NCI-H2171 (cell line): ENCODE results near the gene PTGIS.
A peak's percentile ranks its signal among the peaks of the same experiment; 100 is the strongest.

Experiments
- DNase-seq: peaks from one replicate; lab custom pipeline; 2025; lab: John Stamatoyannopoulos, UW

The PTGIS gene

DNA sequence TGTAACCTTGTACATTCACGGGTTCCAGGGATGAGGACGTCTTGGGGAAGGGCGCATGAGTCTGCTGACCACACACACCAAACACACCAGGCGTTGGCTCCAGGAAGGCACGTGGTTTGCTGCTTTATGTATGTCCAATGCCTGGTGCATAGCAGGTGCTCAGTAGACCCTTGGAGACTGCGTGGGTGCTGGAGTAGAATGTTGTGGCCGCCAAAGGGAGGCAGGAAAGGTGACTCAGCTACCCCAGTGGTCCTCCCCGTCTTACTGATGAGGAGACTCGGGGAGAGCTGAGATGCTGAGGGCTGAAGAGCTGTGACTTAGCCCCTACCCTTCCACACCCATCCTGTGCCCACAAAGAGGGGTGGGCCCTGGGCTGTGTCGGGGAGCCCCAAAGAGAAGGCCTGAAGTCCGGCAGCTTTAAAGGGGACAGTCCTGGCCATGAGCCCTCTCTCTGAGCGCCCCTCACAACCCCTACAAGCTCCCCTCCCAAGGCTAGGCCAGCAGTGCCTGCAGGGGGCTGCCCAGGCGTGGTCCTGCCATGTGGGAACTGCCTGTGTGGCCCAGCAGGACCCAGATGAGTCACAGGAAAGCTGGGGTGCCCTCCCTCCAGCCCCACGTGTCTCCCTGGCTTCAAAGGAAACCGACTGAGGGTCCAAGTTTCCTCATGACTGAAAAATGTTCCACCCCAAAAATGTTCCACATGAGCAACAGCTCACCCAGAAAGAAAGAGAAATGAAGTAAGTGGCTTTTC lies 28.0 kb upstream of the PTGIS start:
- no peak for DNase-seq

DNA sequence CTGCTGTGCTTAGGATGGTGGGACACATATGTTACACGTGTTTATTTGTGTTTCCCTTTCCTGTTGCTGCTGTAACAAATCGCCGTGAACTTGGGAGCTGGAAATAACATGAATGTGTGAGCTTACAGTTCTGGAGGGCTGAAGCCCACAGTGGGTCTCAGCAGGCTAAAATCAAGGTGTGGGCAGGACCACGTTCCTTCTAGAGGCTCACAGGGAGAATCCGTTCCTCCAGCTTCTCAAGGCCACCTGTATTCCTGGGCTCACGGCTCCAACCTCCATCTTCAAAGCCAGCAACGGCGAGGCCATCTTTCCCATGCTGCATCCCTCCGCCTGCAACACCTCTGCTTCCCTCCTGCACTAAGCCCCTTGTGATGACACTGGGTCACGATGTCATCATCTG lies 27.4 kb upstream of the PTGIS start:
- DNase-seq, result no peak

DNA sequence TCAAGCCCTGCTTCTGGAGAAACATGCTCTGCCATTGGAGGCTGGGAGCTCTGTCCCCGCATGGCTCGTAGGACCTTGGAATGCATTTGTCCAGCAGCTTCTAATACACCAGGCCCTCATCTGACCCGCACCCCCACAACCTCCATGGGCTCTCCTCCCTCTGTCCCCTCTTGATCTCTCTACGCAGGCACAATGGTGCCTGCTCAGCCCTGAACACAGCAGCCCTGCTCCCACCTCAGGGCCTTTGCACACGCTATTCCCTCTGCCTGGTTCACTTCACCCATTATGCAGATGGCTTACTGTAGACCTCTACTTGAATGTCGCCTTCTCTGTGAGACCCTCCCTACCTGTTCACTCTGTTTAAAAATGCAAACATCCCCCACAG lies 27.0 kb upstream of the PTGIS start:
- no peak for DNase-seq

DNA sequence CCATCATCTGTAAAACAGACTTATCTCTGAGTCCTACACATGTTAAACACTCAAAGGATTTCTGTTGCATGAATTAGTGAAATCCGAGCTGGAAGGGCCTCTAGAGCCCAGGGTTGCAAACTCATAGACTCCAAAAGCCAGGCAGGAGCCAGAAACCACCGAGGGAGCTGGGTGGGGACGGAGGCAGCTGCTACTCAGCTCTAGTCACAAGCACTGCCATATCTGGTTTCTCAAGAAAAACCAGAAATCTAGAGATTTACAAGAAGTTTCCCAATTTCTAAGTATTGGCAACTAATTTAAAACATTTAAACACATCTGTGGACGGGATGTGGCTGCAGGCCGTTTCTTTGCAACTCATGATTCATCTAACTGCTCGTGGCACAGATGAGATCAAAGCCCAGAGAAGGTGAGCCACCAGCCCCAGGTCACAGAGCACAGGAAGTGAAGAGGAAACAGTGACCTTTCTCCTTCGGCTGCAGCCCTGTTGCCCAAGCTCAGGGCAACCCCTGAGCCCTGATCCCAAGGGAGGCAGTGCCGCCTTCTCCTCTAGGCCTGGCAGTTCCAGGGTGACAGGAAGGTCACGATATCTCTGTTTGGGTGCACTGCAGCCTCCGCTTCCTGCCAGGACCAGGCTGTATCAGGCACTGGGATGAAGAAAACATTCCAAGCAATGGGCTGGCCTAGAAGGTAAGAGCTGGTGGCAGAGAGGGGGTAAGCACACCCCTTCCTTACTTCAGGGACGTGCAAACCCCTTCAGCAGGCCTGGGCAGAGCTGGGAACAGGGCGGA lies 26.4 kb upstream of the PTGIS start:
- DNase-seq, result peak; percentile 38

DNA sequence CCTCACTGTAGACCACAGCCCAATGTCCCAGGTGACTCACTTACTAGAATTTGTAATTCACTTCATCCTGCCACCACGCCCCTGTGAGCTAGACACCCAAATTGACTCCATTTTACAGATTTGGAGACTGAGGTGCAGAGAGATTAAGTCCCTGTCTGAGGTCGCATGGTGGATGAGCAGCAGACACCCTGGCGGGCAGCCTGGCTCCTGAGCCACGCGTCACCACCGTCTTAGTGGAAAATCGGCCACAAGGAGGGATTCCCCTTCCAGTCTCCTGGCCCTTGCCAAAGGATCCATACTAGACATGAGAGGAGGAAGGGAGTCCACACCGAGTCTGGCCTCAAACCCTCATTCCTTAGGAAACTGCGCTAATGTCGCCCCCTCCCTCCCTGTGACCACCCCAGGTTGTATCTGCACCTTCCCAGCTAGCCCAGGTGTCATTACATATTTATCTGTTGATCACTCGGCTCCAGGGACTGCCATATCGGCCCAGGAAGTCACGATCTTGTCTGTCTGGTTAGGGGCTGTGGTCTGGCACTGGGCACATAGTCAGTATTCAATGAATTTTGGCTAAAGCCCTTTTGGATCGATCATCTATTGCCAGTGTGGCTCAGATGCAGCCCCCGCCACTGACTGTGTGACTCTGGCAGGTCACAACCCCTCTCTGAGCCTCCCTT lies 25.7 kb upstream of the PTGIS start:
- no peak for DNase-seq

DNA sequence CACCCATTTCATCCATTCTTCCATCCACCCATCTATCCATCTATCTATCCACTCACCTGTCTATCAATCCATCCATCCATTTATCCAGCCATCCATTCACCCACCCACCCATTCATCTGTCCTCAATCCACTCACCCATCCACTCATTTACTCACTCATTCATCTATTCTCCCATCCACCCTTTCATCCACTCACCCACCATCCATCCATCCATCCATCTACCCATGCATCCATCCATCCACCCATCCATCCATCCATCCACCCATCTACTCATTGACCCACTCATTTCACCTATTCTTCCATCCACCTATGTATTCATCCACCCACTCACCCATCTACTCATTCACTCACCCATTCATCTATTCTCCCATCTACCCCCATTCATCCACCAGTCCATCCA lies 24.2 kb upstream of the PTGIS start:
- no peak for DNase-seq

DNA sequence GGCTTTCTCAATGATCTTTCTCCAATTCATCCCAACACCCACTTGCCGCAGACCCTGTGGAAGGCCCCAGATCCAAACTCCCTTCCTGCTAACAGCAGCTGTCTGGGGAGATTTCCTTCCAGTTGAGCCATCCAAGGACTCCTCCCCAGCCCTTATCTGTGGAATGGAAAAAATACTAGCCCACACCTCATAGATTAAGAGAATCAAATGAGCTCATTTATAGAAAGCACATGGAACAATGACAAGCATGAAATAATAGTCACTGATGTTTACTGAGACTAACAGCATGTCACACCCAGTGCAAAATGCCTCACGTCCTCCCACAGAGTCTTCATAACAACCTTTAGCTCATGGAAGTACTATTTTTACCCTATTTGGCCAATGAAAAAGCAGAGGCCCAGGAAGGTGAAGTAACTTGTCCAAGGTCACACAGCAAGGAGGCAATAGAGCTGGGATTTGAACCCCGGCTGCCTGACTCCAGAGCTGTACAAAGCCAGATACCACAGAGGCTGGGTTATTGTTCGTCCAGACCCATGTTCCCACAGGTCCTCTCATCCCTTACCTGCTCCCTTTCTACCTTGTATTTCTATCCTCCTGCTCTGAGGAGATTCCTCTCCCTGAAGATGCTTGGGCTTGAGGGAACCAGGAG lies 23.4 kb upstream of the PTGIS start:
- no peak for DNase-seq

DNA sequence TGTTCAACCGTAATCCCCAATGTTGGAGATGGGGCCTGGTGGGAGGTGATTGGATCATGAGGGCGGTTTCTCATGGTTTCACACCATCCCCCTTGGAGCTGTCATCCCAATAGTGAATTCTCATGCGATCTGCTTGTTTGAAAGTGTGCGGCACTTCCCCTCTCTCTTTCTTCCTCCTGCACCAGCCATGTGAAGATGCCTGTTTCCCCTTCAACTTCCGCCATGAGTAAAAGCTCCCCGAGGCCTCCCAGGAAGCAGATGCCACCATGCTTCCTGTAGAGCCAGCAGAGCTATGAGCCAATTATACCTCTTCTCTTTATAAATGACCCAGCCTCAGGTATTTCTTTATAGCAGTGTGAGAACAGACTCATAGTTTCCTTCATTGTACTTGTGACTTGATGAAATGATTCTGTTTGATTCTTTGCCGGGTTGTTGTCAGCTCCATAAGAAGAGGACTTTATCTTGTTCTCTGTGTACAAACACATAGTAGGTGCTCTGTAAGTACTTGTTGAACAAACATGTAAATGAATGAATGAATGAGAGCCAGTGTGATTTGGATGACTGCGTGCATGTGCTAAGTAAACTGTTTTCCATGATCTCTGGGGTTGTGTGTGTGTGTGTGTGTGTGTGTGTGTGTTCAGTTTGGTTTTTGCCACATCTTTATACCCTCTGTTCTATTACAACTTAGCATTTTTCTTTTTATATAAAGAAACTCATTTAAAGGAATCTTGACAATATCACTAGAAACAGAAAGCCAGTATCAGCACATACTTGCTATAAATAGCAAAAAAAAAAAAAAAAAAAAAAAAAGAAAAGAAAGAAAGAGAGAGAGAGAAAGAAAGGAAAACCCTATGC lies 22.5 kb upstream of the PTGIS start:
- no peak for DNase-seq

DNA sequence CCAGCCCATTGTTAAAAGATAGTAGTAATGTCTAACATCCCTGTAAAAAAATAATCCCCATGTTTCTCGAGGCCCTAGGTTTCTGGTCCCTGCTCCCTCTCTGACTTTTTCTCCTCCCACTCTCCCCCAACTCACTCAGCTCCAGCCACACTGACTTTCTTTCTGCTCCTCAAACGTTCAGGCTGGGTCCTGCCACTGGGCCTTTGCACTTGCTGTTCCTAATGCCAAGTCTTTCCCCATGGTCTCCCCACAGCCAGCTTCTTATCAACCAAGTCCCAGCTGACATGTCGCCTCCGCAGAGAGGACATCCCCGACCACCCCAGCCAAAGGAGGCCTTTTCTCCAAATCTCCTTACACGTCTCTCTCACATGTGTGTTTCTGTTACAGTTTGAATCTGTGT lies 21.8 kb upstream of the PTGIS start:
- no peak for DNase-seq

DNA sequence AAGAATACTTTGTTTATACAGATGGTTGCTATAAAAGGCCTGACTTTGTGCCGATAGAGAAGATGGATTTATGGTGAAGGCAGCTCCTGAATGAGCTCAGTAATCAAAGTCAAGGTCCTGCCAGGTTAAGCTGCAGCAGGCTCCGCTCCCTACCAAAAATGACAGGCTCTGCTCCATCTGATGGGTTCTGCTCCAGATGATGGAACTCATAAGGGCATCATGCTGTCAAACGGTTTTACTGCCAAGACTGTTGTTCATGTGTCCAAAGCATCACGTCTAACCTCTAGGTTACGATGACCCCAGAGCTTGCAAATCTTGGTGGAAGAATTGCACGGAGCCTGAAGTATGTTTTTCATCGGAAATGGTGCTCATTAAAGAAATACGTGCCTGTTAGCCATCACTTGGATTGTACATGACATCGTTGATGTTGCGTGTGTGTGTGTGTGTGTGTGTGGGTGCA lies 19.2 kb upstream of the PTGIS start:
- no peak for DNase-seq

DNA sequence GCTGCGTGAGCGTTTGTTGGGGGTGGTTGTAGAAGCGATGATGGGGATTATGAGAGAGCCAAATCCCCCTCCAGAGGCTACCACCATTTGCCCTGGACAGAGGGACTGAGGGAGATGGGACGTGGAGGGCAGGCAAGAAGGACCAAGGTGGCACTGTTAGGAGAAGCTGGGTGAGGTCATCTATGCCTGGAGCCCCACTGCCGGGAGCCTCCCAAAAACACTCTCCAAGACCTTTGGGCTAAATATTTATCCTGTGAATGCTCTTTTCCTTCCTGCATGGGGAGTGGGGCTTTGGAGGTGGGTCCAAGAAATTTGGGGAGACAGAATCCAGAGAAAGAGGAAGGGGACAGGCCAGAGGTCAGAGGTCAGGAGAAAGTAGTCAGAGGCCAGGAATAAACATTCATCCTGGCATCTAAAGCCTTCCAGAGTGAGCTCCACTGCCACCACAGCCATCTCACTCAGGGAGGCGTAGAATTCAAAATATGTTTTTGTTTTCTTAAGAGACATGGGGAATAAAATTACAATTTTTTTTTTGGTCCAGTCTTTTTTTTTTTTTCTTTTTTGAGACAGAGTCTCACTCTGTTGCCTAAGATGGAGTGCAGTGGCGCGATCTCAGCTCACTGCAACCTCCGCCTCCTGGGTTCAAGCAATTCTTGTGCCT lies 17.8 kb upstream of the PTGIS start:
- no peak for DNase-seq

DNA sequence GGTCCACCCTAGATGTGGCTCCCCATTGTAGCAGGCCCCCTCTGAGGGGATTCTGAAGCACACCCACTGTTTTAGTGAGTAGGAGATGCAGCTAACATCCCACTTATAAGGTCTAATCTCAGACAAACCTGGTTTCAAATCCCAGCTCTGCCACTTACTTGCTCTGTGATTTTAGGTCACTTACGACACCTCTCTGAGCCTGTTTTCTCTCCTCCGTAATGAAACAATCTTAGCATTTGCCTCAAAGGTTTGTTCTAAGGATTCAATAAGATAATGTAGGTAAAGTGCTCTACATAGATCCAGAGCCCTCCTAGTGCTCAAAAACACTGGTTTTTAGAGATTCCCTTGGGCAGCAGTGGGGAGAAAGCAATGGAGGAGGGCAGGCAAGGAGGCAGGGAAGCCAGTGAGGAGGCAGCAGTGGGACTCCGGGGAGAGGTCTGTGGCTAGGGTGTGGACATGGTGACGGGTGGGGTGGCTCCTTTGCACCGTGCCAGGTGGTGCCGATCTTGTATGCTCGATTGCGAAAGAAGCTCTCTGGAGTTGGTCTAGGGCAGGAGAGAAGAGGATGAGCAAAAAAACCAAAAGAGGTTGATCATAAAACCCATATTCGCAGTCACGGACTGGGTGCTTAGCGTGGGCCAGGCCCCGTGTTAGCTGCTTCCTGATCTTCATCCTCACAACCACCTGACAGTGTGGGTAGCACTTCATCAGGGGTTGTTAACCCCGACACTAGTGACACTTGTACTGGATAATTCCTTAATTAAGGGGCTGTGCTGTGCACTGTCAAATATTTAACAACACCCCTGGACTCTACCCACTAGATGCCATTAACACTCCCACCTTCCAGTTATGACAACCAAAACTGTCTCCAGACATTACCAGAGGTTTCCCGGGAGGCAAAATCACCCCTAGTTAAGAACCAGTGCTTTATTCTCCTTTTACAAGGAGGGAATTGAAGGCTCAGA lies 16.8 kb upstream of the PTGIS start:
- no peak for DNase-seq

DNA sequence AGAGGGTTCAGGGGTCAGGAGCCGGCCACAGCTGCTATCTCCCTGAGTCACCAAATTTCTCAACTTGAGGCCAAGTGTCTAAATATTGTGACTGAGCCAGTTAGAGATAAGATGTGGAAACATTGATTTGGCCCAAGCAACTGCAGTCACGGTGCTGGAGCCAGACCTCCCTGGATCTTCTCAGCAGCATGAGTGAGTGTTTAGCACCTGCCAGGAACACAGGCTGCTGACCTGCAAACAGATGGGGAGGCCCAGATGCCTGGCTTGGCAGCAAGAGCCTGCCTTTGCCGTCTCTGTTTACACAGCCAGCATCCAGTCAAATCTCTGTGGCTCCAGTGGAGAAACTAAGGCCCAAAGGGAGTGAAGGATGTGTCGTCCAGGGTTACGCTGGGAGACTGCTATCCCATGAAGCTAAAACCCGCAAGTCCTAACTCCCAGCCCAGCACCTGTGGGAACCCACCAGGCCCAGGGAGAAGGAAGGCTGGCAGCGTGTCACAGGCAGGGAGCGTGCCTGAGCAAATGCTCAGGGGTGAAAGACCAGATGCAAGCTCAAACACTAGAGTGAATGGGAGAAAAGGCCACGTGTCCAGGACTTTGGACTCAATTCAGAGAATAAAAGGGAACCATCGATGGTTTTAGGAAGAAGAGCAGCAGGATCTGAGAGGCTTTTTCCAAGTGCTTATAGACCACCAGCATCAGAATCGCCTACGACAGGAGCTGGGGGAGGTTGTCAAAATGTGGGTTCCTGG lies 15.9 kb upstream of the PTGIS start:
- peak; percentile 81 for DNase-seq

DNA sequence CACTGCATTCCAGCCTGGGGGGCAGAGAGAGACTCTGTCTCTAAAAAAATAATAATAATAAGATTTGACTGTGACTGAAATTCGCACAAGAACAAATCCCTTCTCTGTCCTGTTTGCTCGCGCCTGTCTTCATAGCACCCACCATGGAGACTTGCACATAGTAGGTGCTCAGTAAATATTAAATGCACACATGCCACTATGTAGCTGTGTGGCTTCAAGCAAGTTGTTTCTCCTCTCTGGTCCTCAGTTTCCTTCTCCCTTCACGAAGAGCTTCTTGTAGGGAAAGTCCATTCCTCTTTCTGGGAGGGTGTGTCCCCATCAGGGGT lies 15.4 kb upstream of the PTGIS start:
- DNase-seq, result no peak

DNA sequence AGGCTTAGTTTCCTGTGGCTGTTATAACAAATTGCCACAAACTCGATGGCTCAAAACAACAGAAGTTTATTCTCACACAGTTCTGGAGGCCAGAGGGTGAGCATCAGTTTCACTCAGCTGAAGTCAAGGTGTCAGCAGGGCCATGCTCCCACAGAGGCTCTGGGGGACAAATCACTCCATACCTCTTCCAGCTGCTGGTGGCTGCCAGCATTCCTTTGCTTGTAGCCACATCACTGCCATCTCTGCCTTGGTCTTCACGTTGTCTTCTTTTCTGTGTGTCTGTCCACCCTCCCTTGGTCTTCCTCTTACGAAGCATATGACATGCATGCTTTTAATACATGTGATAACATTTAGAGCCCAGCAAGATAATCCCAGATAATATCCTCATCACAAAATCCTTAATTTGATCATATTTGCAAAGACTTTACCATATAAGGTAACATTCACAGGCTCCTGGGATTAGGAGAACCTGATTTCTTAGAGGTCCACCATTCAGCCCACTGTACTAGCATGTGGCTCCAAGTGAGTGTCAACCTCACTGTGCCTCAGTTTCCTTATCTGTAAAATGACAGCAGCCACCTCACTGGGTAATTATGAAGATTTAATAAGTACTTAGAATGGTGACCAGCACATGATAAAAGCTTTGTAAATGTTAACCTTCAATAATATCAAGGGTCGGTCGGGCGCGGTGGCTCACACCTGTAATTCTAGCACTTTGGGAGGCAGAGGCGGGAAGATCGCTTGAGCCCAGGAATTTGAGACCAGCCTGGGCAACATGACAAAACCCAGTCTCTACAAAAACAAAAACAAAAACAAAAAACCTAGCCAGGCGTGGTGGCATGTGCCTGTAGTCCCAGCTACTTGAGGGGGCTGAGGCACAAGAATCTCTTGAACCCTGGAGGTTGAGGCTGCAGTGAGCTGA lies 14.7 kb upstream of the PTGIS start:
- no peak for DNase-seq

DNA sequence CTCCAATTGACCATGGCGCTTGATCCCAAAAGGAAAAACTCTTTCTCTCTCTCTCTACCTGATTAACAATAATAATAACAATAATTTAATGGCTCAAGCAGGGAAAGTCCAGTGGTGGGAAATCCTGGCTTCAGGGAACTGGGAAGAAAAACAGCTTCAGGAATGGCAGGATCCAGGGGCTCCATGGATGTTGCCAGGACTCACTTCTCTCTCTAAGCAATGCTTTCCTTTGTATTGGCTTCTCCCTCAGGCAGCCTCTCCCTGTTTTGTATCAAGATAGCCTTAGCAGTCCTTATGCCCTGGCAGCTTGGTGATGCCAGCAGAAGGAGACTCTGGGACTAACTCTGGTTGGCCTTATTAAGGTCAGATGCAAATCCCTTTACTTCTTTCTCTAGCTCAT lies 13.5 kb upstream of the PTGIS start:
- DNase-seq, result no peak

DNA sequence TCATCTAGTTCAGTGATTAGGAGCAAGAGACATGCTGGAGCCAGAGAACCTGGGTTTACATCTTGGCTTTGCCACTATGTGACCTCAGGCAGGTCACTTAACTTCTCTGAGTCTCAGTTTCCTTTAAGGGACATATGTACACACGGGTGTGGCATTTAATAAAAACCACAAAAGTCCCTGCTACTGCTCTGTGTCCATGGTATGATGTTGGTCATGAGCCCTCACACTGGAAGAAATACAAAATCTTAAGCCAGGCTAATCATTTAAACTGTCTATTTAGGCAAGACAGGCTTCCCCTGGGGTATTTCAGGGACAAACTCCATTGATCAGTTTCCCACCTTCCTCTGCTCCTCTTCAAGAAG lies 12.9 kb upstream of the PTGIS start:
- no peak for DNase-seq
